DOHH2 (cell line): ENCODE data around the gene MOGAT1.
"Not testable (repeated sequence)": the region's sequence is repeated elsewhere in the genome, so short reads cannot be mapped to it uniquely, and the experiment has no call there.

ENCODE experiments used
- H3F3A ChIP-seq: fragments of 200-600 bp; sonication (generic), shearing (Covaris generic); 2 replicates; pipeline ENCODE4 v1.6.0; 2016; ENCODE audit warnings: antibody characterized with exemption, mild to moderate bottlenecking; ENCODE audit not compliant: control insufficient read depth, insufficient read depth
- H3K27ac ChIP-seq: fragments of 200-600 bp; sonication (generic); 2 replicates; pipeline ENCODE4 v1.5.1; 2014; ENCODE audit warnings: low read depth, mild to moderate bottlenecking, low read length, moderate library complexity
- H3K27me3 ChIP-seq: fragments of 200-600 bp; sonication (generic); 2 replicates; pipeline ENCODE4 v1.6.1; 2014; ENCODE audit warnings: mild to moderate bottlenecking, low read length, mixed read lengths; ENCODE audit not compliant: control insufficient read depth
- H3K36me3 ChIP-seq: fragments of 200-600 bp; sonication (generic); 2 replicates; pipeline ENCODE4 v1.6.1; 2014; ENCODE audit warnings: mild to moderate bottlenecking, low read length, moderate library complexity, mixed read lengths; ENCODE audit not compliant: control insufficient read depth
- H3K4me1 ChIP-seq: fragments of 200-600 bp; sonication (generic); 2 replicates; pipeline ENCODE4 v1.6.1; 2014; ENCODE audit warnings: mild to moderate bottlenecking, low read length, mixed read lengths; ENCODE audit not compliant: control insufficient read depth
- H3K4me2 ChIP-seq: fragments of 200-600 bp; sonication (generic); 2 replicates; pipeline ENCODE4 v1.6.0; 2014; ENCODE audit warnings: mild to moderate bottlenecking, low read length, moderate library complexity
- H3K4me3 ChIP-seq: fragments of 200-600 bp; sonication (generic); 2 replicates; pipeline ENCODE4 v1.5.1; 2014; ENCODE audit warnings: mild to moderate bottlenecking, low read length, mixed read lengths
- H3K79me2 ChIP-seq: fragments of 200-600 bp; sonication (generic); 2 replicates; pipeline ENCODE4 v1.6.1; 2014; ENCODE audit warnings: mild to moderate bottlenecking, low read length, mixed read lengths; ENCODE audit not compliant: control insufficient read depth
- H3K9me2 ChIP-seq: fragments of 200-600 bp; sonication (generic); replicated peaks from 2 replicates; pipeline ENCODE4 v1.6.1; 2014; ENCODE audit warnings: mild to moderate bottlenecking, low read length, mixed read lengths; ENCODE audit not compliant: control insufficient read depth
- H3K9me3 ChIP-seq: fragments of 200-600 bp; sonication (generic); 2 replicates; pipeline ENCODE4 v1.6.1; 2014; ENCODE audit warnings: antibody characterized with exemption, low read length, mixed read lengths; ENCODE audit not compliant: control insufficient read depth, insufficient read depth
- H4K20me1 ChIP-seq: fragments of 200-600 bp; sonication (generic); 2 replicates; pipeline ENCODE4 v1.6.0; 2014; ENCODE audit warnings: low read depth, mild to moderate bottlenecking, antibody characterized with exemption, low read length, moderate library complexity; ENCODE audit not compliant: control insufficient read depth, insufficient read depth
- EZH2phosphoT487 ChIP-seq: fragments of 200-600 bp; sonication (generic); IDR thresholded peaks from 2 replicates; pipeline ENCODE4 v1.6.1; 2017; ENCODE audit warnings: borderline replicate concordance, mild to moderate bottlenecking, antibody characterized with exemption, low read length, moderate library complexity, mixed read lengths
- TF ChIP-seq, protein P1 (sequence below): fragments of 200-600 bp; sonication (generic); IDR thresholded peaks from one replicate; pipeline ENCODE4 v1.5.1; 2014; ENCODE audit warnings: antibody characterized with exemption, mild to moderate bottlenecking, low read depth, low read length; ENCODE audit not compliant: poor library complexity, severe bottlenecking

MOGAT1 gene

DNA sequence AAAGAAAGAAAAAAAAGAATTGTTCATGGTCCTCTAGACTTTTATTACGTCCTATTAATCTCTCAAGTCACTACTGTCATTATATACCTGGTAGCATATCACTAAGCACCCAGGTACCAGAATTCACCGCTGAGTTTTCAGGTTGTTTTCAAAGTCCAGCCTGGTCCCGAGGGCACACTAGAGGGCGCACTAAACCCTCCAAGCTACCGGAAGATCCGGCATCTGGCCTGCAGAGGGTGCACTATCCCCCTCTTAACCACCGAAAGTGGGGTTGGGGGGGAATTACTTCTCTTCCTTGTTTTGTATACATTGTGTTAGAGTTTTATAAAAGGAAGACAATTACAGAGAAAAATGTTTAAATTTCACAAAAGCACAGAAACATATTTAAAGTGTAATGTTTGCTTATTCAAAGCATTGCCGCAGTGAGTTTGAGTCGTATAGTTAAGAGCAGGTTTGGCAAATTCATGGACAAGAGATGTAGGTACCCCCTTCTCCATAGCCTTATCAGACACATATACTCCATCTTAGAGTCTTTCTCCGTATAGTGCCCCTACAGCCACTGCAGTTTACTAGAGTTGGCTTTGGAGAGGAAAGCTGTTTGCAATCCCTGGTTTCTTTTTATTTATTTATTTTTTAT, 19.2 kb downstream of the MOGAT1 start:
- H3K4me2 ChIP-seq, result no peak overlapping the region

DNA sequence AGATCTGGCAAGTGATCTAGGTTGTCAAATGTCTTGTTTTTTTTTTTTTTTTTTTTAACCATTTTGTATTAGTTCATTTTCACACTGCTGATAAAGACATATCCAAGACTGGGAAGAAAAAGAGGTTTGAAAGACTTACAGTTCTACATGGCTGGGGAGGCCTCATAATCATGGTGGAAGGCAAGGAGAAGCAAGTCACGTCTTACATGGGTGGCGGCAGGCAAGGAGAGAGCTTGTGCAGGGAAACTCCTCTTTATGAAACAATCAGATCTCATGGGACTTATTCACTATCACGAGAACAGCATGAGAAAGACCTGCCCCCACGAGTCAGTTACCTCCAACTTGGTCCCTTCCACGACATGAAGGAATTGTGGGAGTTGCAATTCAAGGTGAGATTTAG, 22.0 kb downstream of the MOGAT1 start:
- H3K27me3 ChIP-seq, H3K4me2 ChIP-seq, H3K9me2 ChIP-seq, H3K4me3 ChIP-seq, H3K79me2 ChIP-seq, H3K36me3 ChIP-seq, H3K27ac ChIP-seq, H3K9me3 ChIP-seq, H4K20me1 ChIP-seq, H3F3A ChIP-seq, H3K4me1 ChIP-seq: not testable (repeated sequence)

More for the DNA sequence above, 19.2 kb downstream of the MOGAT1 start:
- TF ChIP-seq, protein P1, sequence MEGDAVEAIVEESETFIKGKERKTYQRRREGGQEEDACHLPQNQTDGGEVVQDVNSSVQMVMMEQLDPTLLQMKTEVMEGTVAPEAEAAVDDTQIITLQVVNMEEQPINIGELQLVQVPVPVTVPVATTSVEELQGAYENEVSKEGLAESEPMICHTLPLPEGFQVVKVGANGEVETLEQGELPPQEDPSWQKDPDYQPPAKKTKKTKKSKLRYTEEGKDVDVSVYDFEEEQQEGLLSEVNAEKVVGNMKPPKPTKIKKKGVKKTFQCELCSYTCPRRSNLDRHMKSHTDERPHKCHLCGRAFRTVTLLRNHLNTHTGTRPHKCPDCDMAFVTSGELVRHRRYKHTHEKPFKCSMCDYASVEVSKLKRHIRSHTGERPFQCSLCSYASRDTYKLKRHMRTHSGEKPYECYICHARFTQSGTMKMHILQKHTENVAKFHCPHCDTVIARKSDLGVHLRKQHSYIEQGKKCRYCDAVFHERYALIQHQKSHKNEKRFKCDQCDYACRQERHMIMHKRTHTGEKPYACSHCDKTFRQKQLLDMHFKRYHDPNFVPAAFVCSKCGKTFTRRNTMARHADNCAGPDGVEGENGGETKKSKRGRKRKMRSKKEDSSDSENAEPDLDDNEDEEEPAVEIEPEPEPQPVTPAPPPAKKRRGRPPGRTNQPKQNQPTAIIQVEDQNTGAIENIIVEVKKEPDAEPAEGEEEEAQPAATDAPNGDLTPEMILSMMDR, result peak; percentile 100
- no peak for TF ChIP-seq EZH2phosphoT487
- H3K79me2 ChIP-seq, result no peaks in the 10 kb centered on the region
- H3K27me3 ChIP-seq, result peaks cover 14% of the 10 kb centered on the region; the same call in 1 of the 2 replicates
- no peaks in the 10 kb centered on the region for H3K9me2 ChIP-seq
- no peaks in the 10 kb centered on the region for H3K9me3 ChIP-seq
- H3F3A ChIP-seq, result no peaks in the 10 kb centered on the region
- no peaks in the 10 kb centered on the region for H3K36me3 ChIP-seq
- H4K20me1 ChIP-seq, result no peaks in the 10 kb centered on the region
- H3K27ac ChIP-seq, result no peak overlapping the region
- H3K4me1 ChIP-seq, result peaks cover 3% of the 10 kb centered on the region; the same call in 1 of the 2 replicates
- H3K4me3 ChIP-seq, result no peak overlapping the region

DNA sequence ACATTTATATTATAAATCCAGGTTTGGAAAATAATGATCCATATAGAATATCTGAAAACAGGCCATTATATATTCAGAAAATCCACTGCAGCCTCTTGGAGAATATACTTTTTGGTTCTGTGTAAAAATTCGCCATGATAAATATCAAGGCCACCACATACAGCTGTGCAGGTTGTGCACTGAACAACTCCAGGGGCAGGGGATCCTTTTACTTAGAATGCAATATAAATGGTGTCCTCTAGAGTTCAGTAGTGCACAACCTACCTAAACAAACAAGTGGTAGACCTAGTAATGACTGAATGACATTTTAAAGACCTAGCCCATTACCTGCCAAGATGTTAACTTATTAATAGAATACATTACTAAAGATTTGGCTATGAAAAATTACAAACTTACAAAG, 22.4 kb downstream of the MOGAT1 start:
- Histone ChIP-seq H4K20me1 (no peaks in the 10 kb centered on the region), H3K4me2 (no peak overlapping the region), H3K36me3 (no peaks in the 10 kb centered on the region), H3K4me1 (peaks cover 3% of the 10 kb centered on the region; the same call in 1 of the 2 replicates), H3K4me3 (no peak overlapping the region), H3F3A (no peaks in the 10 kb centered on the region), H3K9me3 (no peaks in the 10 kb centered on the region), H3K27me3 (peaks cover under 1% of the 10 kb centered on the region; the same call in 1 of the 2 replicates), H3K79me2 (no peaks in the 10 kb centered on the region), H3K27ac (no peak overlapping the region), H3K9me2 (no peaks in the 10 kb centered on the region)
- TF ChIP-seq EZH2phosphoT487, result no peak
- TF ChIP-seq, protein P1, result peak; percentile 39

DNA sequence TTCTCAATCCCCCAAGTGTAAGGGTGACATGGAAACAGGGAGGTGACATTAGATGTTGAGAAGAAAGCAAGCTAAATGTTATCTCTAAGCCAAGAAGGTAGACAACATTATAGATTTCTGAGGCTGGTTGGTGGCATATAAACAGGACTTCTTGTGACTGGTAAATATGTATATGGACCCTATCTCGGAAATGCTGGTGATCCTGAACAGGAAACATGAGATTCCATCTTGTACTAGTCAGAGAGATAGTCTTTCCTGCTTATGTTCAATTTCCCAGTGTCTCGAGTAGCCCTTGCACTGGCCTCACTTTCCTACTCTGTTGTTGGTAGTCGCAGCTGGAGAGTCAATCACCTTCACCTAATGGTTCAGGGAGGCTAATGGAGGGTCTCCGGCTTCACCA, 26.8 kb downstream of the MOGAT1 start:
- peaks cover 4% of the 10 kb centered on the region for H3K27me3 ChIP-seq
- no peaks in the 10 kb centered on the region for H3K9me3 ChIP-seq
- no peaks in the 10 kb centered on the region for H3K9me2 ChIP-seq
- H3K36me3 ChIP-seq, result no peaks in the 10 kb centered on the region
- no peak overlapping the region for H3K4me3 ChIP-seq
- H4K20me1 ChIP-seq, result no peaks in the 10 kb centered on the region
- no peaks in the 10 kb centered on the region for H3K79me2 ChIP-seq
- H3K4me1 ChIP-seq, result no peaks in the 10 kb centered on the region
- no peaks in the 10 kb centered on the region for H3F3A ChIP-seq
- H3K4me2 ChIP-seq, result no peak overlapping the region
- TF ChIP-seq, protein P1, result no peak
- TF ChIP-seq EZH2phosphoT487, result no peak
- H3K27ac ChIP-seq, result no peak overlapping the region
